Lung microvascular endothelial cell (primary cell): Measurements from ENCODE around the gene MUC6. TPM values are rescaled to one million over a fixed set of nuclear protein-coding genes. Genes with fewer than 3 reads are reported as not detected.

Experiments
- DNase-seq, 2 donors: peaks; one replicate each; pipeline versions ENCODE4 v3.0.0 to v3.0.0-alpha.2; 2010; ENCODE audit warnings: low read depth in 2 of 2
- total RNA-seq: library from RNA; depleted of rRNA; stranded (reverse); fragments of >200 nt; gene quantifications from 2 replicates; pipeline ENCODE4 v1.2.1, GENCODE V29; 2014

MUC6 gene
- total RNA-seq, 1 donor from 2014 or later, result not detected

GRCh38 chr11:1024597-1025409 is 11.7 kb downstream of the MUC6 start:
- no peak for DNase-seq

DNA sequence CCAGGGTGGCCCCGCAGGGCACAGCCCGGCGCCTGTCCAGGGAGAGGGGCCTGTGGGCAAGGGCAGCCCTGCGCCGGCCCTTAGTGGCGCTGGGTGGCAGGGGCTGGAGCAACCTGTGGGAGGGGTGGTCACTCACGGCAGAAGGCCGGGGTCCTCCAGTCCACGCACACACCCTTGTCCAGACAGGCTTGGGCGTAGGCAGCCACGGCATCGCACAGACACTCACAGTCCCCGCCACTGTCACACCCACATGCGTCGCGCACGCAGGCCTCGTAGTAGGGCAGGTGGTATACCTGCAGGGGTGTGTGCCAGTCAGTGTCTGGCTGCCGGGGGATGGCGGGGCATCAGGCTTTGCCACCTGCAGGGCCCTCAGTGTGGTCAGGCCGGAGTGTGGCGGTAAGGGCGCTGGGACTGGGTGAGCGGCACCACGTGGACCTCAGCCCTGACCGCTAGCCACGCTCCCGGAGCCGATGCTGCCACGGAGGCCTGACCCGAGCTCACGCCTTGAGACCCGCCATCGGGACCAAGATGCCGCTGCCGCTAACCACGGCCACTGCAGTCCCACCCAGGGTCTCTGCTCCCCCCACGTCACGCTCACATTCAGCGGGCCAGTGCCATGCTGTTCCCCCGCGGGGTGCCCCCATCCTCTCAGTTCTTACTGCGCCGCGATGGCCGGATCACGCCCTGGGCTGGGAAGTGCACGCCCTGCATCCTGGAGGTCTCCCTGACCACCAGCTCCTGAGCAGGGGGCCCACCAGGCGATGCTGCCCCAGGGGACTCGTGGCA is 12.5 kb downstream of the MUC6 start:
- no peak for DNase-seq

GRCh38 chr11:1022908-1023810 is 13.4 kb downstream of the MUC6 start:
- no peak for DNase-seq

DNA sequence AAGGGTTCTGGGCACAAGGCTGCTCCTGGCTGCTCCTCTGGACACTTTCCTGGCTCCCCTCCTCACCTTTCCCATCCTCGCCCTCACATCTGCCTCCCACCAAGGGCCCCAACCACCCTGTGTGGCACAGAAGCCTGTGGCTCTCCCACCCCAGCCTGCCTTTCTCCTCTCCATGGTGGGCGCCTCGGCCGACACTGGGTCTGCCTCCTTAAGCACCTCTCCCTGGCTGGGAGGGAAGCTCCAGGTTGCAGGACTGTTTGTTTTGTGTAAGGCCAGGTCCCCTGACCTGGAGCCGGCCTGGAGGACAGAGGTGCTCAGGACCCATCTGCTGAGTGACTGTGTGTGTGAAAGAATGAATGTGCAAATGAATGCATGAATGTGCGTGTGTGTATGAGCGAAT is 14.1 kb downstream of the MUC6 start:
- DNase-seq, result no peak

GRCh38 chr11:1020211-1020905 is 16.2 kb downstream of the MUC6 start:
- DNase-seq, result no peak

DNA sequence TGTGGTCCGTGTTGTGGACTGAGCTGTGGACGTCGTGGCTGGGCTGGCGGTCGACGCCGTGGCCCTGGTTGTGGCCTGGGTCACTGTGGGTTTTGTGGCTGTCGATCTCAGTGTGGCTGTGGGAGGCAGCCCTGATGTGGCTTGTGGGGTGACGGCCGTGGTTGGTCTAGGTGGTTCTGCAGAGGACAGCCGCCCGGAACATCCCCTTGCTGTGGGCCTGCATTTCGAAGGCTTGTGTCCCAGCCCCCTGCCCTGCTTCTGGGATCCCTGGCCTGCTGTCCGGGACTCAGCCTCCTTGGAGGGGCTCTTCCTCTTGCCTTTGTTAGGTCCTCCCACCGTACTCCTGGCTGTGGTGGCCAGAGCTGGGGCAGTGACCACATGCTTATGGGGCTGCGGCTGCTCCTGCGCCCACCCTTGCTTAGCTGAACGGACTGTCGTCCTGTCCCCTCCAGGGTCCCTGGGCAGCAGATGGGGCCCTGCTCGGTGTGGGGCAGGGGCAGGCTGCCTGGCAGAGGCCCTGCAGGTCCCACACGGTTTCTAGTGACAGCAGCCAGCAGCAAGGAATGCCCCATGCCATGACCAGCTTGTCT is 17.1 kb downstream of the MUC6 start:
- no peak for DNase-seq

- no peak for DNase-seq
Measured at GRCh38 chr11:1018091-1018490, 18.4 kb downstream of the MUC6 start.

DNA sequence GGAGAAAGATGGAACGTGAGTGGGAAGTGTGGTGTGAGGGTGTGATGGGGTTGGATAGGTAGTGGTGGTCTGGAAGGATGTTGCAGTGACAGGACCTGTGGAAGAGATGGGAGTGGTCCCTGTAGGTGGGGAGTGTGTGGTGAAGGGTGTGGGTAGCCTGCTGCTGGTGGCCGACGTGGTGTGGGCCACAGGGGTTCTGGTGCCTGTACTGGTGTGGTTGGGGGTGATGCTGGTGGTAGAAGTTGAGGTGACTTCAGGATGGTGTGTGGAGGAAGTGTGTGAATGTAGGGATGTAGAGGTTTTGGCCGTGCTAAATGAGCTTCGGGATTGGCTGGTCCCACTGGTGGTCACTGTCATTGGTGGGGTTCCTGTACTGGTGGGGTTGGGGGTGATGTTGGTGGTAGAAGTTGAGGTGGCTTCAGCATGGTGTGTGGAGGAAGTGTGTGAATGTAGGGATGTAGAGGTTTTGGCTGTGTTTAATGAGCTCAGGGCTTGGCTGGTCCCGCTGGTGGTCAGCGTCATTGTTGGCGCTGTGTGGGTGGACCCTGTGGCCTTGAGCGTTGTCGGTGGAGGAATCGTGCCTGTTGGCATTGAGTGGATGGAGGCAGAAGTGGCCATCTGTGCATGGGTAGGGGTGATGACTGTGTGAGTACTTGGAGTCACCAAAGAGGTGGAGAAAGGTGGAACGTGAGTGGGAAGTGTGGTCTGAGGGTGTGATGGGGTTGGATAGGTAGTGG is 19.1 kb downstream of the MUC6 start:
- peak; percentile 12 to 20 for DNase-seq

DNA sequence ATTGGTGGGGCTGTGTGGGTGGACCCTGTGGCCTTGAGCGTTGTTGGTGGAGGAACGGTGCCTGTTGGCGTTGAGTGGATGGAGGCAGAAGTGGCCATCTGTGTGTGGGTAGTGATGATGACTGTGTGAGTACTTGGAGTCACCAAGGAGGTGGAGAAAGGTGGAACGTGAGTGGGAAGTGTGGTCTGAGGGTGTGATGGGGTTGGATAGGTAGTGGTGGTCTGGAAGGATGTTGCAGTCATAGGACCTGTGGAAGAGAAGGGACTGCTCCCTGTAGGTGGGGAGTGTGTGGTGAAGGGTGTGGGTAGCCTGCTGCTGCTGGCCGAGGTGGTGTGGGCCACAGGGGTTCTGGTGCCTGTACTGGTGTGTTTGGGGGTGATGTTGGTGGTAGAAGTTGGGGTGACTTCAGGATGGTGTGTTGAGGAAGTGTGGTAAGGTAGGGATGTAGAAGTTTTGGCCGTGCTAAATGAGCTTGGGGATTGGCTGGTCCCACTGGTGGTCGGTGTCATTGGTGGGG is 19.9 kb downstream of the MUC6 start:
- DNase-seq, result peak in 1 of 2 donors; percentile 18

DNA sequence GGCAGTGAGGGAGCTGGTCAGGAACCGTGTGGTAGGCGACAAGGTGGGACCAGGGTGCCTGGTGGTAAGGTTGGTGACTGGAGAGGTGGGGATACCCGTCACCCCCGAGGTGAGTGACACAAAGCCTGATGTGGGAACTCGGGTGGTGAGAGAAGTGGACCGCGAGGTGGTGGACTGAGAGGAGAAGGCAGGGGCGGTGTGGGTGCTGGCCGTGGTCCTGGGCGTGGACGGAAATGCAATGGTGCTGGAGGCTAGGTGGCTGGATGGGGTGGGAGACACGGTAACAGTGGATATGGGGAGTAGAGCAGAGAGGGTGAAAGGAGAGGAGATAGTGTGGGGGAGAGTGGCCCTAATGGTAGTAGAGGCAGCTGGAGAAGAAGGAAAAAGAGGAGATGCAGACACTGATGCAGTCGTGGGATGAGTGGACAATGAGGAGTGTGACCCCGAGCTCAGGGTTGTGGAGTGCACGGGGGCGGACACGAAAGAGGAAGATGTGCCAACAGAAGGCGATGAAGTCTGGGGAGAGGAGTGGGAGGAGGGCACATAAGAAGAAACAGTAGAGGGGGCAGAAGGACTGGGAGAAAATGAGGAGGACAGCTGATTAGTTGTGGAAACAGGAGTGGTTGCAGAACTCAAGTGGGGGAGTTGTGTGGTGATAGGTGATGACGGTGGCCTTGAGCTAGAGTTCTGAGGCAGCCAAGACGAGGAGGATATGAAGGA is 20.5 kb downstream of the MUC6 start:
- no peak for DNase-seq

DNA sequence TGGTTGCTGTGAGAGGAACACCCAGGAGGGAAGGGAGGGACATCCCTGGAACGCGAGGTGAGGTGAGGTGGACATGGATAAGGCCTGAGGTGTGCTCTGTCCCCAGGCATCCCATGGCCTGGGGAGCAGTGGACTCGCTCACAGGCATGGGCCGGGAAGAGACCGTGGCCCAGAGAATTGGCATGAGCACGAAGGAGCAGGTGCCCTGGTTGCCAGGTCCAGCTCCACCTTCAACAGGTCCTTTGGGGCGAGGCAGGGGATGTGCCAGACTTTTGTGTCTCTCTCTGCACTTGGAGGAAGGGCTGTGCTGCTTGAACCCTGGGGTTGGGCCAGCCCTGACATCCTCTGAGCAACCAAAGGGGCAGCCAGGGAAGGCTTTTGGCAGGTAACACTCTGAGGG is 21.5 kb downstream of the MUC6 start:
- DNase-seq, result no peak

DNA sequence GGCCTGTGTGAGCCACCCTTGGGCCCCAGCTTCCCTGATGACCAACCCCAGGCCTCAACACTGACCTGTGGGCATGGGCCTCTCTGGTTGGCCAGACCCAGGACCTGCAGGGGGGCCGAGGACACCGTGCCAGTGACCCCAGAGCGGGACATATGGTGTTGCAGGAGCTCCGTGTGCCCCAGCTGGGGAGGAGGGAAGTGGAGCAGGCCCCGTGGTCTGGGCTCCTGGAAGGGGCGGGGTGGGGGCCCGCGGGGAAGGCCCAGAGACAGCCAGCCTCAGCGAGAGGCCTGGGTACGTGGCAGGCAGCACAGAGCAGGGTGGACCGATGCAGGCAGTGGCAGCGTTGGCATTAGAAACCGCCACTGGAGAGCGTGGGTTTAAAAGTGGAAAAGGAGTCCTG is 22.2 kb downstream of the MUC6 start:
- DNase-seq, result no peak

DNA sequence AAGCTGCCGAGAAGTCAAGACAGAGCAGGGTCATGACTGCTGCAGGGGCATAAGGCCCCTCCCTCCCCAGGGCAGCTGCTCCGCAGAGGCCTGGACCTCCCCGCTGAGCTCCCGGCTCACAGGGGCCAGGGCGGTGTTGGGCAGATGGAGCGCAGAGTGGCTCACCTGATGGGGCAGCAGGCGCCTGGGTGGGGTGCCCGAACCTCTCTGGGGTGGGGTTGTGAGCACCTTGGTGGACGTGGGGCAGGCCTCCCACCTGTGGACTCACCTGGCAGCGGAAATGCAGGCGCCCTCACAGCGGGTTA is 22.9 kb downstream of the MUC6 start:
- no peak for DNase-seq

- DNase-seq, result no peak
Measured at GRCh38 chr11:1012740-1013630, 23.5 kb downstream of the MUC6 start.

GRCh38 chr11:1012291-1012690 is 24.2 kb downstream of the MUC6 start:
- no peak for DNase-seq

DNA sequence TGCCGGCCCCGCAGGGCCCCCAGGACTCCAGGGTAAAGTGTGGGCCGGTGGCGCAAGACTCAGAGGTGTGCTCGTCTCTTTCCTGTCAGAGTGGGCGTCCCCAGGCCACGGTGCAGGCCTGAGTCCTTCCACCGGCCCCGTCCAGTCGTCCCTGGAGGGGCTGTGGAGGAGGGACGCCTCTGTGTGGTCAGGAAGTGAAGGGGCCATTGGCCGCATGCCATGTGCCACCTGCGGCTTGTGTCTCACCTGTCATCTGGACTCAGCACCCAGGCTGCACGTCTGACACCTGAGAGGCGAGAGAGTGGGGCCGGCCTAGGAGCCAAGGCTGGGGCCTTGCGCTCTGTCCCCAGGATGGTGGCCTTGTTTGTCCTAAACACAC is 25.2 kb downstream of the MUC6 start:
- no peak for DNase-seq

DNA sequence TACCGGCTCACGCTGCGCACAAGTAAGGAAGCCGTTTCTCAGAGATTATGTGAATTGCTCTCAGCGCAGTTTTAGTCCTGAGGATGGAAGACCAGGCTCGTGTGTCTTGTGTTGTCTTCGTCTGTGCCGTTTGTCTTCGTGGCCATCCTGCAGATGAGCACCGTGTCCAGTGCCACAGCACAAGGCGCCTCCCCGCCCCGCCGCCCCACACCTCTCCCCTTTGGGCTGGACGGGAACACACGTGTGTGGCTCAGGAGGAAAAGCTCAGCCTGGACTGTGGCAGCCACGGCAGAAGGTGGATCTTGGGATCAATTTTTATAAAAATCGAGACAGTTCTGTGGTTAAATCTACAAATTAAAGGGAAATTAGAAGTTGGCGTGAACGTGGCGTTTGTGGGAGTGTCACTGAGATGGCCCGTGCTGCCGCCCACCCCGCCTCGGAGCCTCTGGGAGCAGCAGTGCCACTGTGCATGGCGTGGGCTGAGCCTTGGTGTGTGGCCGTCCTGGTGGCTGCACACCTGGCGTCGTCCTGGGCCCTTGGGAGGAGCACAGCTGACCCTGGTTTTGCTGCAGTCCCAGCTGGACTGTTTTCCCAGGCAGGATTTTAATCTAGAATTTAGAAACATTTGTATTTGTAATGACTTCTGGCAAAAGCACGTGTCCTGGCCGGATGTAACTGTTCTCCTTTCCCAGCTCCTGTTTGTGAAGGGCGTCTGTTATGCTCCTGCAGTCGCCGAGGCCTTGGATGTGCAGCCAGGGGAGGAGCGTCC is 25.8 kb downstream of the MUC6 start:
- no peak for DNase-seq

- no peak for DNase-seq
Measured at GRCh38 chr11:1009991-1010390, 26.5 kb downstream of the MUC6 start.
